Measurements from ENCODE around the gene ADGRD1.

DNA sequence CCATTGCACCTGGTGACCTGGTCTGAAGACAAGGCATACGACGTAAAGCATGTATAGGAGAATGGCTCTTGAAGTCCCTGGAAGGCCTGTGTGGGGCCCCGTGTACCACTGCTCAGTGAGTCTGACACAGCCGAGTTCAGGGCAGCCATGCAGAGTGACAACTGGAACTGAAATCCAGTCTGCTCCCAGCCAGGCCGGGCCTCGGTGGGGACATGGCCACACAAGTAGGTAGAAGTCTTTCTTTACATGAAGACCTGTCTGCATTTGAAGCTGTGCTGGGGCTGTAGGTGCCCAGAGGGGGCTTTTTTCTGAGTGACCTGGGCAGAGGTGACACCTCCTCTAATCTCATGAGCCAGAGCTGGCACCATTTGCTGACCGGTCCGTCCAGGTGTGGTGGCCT is 35.7 kb downstream of the ADGRD1 start:
- no peak for TF ChIP-seq GATA3 (IDR thresholded peaks at IDR 0.05; ENCODE audit: low read depth, low read length)
- no peak for TF ChIP-seq GATA2 (IDR thresholded peaks at IDR 0.05; ENCODE audit: low read depth, low read length)

All from SH-SY5Y (cell line).